Adrenal gland (tissue), 5 donors: ENCODE measurements around the gene TBC1D24.
"Not testable (repeated sequence)": the region's sequence is repeated elsewhere in the genome, so short reads cannot be mapped to it uniquely, and the experiment has no call there.

Experiments
- POLR2A ChIP-seq, 2 donors: fragments of 450-650 bp; IDR thresholded peaks; one replicate each; pipeline ENCODE4 v1.6.1; 2017; ENCODE audit warnings: antibody characterized with exemption in 2 of 2, mild to moderate bottlenecking in 2 of 2, moderate library complexity in 1 of 2
- TF ChIP-seq, protein P1 (sequence below), 6 experiments: fragments of 450-650 bp in 4 of 6; fragments of 200-600 bp in 2 of 6; sonication (generic) in 1 of 6; IDR thresholded peaks; 1 replicate in 5 of 6; 2 replicates in 1 of 6; pipeline versions ENCODE4 v1.5.1 to v1.8.0; 2016 to 2021; ENCODE audit warnings: antibody characterized with exemption in 6 of 6, mild to moderate bottlenecking in 2 of 6, moderate library complexity in 1 of 6
- donor health status: DM: no; HTN: no; CAD: no.

DNA sequence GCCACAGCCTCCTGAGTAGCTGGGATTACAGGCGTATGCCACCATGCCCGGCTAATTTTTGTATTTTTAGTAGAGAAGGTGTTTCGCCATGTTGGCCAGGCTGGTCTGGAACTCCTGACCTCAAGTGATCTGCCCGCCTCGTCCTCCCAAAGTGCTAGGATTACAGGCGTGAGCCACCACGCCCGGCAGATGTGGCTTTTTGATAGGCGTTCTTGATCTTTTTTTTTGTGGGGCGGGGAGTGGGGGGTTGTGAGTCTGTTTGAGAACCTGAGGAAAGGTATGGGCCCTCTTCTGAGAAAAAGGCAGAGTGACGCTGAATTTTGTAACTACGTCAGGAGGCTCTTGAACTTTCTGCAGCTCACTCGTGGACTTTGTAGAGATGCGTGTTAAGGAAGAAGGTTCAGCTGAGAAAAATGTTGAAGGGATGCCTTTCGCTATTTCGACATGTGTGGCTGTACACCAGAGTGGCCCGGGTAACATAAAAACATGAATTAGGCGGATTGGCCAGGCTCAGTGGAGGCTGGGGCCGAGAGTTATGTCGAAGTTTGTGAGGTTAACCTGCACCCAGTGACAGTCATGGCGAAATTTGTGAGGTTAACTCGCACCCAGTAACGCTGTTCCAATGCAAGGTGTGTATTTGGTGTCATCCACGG is 64.4 kb downstream of the TBC1D24 start:
- TF ChIP-seq, protein P1, sequence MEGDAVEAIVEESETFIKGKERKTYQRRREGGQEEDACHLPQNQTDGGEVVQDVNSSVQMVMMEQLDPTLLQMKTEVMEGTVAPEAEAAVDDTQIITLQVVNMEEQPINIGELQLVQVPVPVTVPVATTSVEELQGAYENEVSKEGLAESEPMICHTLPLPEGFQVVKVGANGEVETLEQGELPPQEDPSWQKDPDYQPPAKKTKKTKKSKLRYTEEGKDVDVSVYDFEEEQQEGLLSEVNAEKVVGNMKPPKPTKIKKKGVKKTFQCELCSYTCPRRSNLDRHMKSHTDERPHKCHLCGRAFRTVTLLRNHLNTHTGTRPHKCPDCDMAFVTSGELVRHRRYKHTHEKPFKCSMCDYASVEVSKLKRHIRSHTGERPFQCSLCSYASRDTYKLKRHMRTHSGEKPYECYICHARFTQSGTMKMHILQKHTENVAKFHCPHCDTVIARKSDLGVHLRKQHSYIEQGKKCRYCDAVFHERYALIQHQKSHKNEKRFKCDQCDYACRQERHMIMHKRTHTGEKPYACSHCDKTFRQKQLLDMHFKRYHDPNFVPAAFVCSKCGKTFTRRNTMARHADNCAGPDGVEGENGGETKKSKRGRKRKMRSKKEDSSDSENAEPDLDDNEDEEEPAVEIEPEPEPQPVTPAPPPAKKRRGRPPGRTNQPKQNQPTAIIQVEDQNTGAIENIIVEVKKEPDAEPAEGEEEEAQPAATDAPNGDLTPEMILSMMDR (IDR thresholded peaks at IDR 0.05) = not testable (repeated sequence)
- not testable (repeated sequence) for TF ChIP-seq POLR2A (IDR thresholded peaks at IDR 0.05)
